Activated CD4-positive, alpha-beta memory T cell treated with anti-CD3 and anti-CD28 coated beads, Interleukin-2, amount 10 ng/mL, durations not matched to agents 7 days and 5 days (primary cell): ENCODE measurements around the gene PRSS50. TPM values are rescaled to one million over a fixed set of nuclear protein-coding genes. Genes with fewer than 3 reads are reported as not detected.
"Not testable (repeated sequence)": the region's sequence is repeated elsewhere in the genome, so short reads cannot be mapped to it uniquely, and the experiment has no call there.

Experiments
- CTCF ChIA-PET: fragments of 350-600 bp; sonication (Branson Sonifier 250); formaldehyde crosslinking; loops from one replicate; lab custom pipeline; 2021; ENCODE audit warnings: antibody characterized with exemption, inconsistent platforms; lab: Charles Lee
- POLR2A ChIA-PET: fragments of 350-600 bp; sonication (Branson Sonifier 250); formaldehyde crosslinking; loops from one replicate; lab custom pipeline; 2021; ENCODE audit warnings: antibody characterized with exemption; lab: Charles Lee
- DNase-seq: peaks from one replicate; pipeline ENCODE4 v3.0.0-alpha.2; 2020
- H3K27ac Mint-ChIP-seq: one replicate; pipeline ENCODE4 v1.8.0; 2021; ENCODE audit warnings: mild to moderate bottlenecking, mixed read lengths
- H3K27me3 Mint-ChIP-seq: one replicate; pipeline ENCODE4 v1.8.0; 2021; ENCODE audit warnings: mixed read lengths
- H3K36me3 Mint-ChIP-seq: one replicate; pipeline ENCODE4 v1.8.0; 2021; ENCODE audit warnings: low read depth, mixed read lengths
- H3K4me1 Mint-ChIP-seq: one replicate; pipeline ENCODE4 v1.8.0; 2021; ENCODE audit warnings: mixed read lengths
- H3K4me3 Mint-ChIP-seq: one replicate; pipeline ENCODE4 v1.8.0; 2021; ENCODE audit warnings: mild to moderate bottlenecking, mixed read lengths
- H3K9me3 Mint-ChIP-seq: one replicate; pipeline ENCODE4 v1.8.0; 2021; ENCODE audit warnings: mixed read lengths
- total RNA-seq, 2 experiments: library from RNA; stranded (reverse); gene quantifications; one replicate each; pipeline ENCODE4 v1.2.3, GENCODE V29; 2021

The PRSS50 gene
- total RNA-seq, 2 experiments from 2014 or later: not detected

- H3K9me3 Mint-ChIP-seq: no peaks in the 10 kb centered on the region
- POLR2A ChIA-PET: interaction anchor here (0.6 kb wide), 1 partner anchor 199 kb away, joined by 3 read pairs; no protein-coding TSS in a partner anchor
- H3K27ac Mint-ChIP-seq: no peak overlapping the region
- H3K36me3 Mint-ChIP-seq: no peaks in the 10 kb centered on the region
- H3K4me1 Mint-ChIP-seq: no peaks in the 10 kb centered on the region
- CTCF ChIA-PET: interaction anchor here (0.5 to 1.1 kb wide), 2 partner anchors 135 to 614 kb away, joined by 3 to 4 read pairs; no protein-coding TSS in a partner anchor
- H3K27me3 Mint-ChIP-seq: no peaks in the 10 kb centered on the region
- H3K4me3 Mint-ChIP-seq: no peak overlapping the region
- DNase-seq: no peak
Measured at GRCh38 chr3:46710229-46710628, 7.4 kb downstream of the PRSS50 start.

- Mint-ChIP-seq H3K27ac (no peak overlapping the region), H3K27me3 (no peaks in the 10 kb centered on the region), H3K9me3 (no peaks in the 10 kb centered on the region), H3K4me1 (no peaks in the 10 kb centered on the region), H3K4me3 (no peak overlapping the region), H3K36me3 (no peaks in the 10 kb centered on the region)
- DNase-seq: no peak
- ChIA-PET CTCF (interaction anchor here (1.1 kb wide), 1 partner anchor 136 kb away, joined by 4 read pairs; no protein-coding TSS in a partner anchor), POLR2A (no interaction called here)
Measured at GRCh38 chr3:46709721-46710120, 7.9 kb downstream of the PRSS50 start.

- Mint-ChIP-seq H3K27me3 (no peaks in the 10 kb centered on the region), H3K27ac (no peak overlapping the region), H3K4me1 (no peaks in the 10 kb centered on the region), H3K9me3 (no peaks in the 10 kb centered on the region), H3K36me3 (no peaks in the 10 kb centered on the region), H3K4me3 (no peak overlapping the region)
- ChIA-PET CTCF (interaction anchor here (1.0 to 1.3 kb wide), 2 partner anchors 10 to 11 kb away, joined by 3 to 4 read pairs; no protein-coding TSS in a partner anchor), POLR2A (no interaction called here)
- no peak for DNase-seq
Measured at GRCh38 chr3:46709157-46709654, 8.5 kb downstream of the PRSS50 start.

GRCh38 chr3:46708401-46709156, 9.1 kb downstream of the PRSS50 start:
- Mint-ChIP-seq H3K27me3 (no peaks in the 10 kb centered on the region), H3K36me3 (no peaks in the 10 kb centered on the region), H3K27ac (no peak overlapping the region), H3K4me1 (no peaks in the 10 kb centered on the region), H3K4me3 (no peak overlapping the region), H3K9me3 (no peaks in the 10 kb centered on the region)
- ChIA-PET POLR2A (no interaction called here), CTCF (interaction anchor here (1.0 to 1.3 kb wide), 2 partner anchors 9 to 12 kb away, joined by 3 to 4 read pairs; no protein-coding TSS in a partner anchor)
- no peak for DNase-seq

- Mint-ChIP-seq H3K27ac (no peak overlapping the region), H3K27me3 (peaks cover 3% of the 10 kb centered on the region), H3K4me1 (no peaks in the 10 kb centered on the region), H3K9me3 (no peaks in the 10 kb centered on the region), H3K4me3 (no peak overlapping the region), H3K36me3 (no peaks in the 10 kb centered on the region)
- ChIA-PET CTCF (interaction anchor here (1.1 kb wide), 1 partner anchor 188 kb away, joined by 3 read pairs; no protein-coding TSS in a partner anchor), POLR2A (no interaction called here)
- DNase-seq: no peak
Measured at GRCh38 chr3:46707601-46708011, 10.1 kb downstream of the PRSS50 start.

- H3K4me3 Mint-ChIP-seq: no peak overlapping the region
- POLR2A ChIA-PET: no interaction called here
- no peak for DNase-seq
- peaks cover 10% of the 10 kb centered on the region for H3K27me3 Mint-ChIP-seq
- CTCF ChIA-PET: interaction anchor here (1.1 kb wide), 1 partner anchor 189 kb away, joined by 3 read pairs; no protein-coding TSS in a partner anchor
- H3K27ac Mint-ChIP-seq: no peak overlapping the region
- H3K4me1 Mint-ChIP-seq: no peaks in the 10 kb centered on the region
- no peaks in the 10 kb centered on the region for H3K9me3 Mint-ChIP-seq
- no peaks in the 10 kb centered on the region for H3K36me3 Mint-ChIP-seq
Measured at GRCh38 chr3:46706771-46707582, 10.7 kb downstream of the PRSS50 start.

GRCh38 chr3:46705751-46706552, 11.7 kb downstream of the PRSS50 start:
- DNase-seq: no peak
- no peaks in the 10 kb centered on the region for H3K4me1 Mint-ChIP-seq
- H3K27me3 Mint-ChIP-seq: peaks cover 15% of the 10 kb centered on the region
- H3K9me3 Mint-ChIP-seq: no peaks in the 10 kb centered on the region
- H3K27ac Mint-ChIP-seq: no peak overlapping the region
- ChIA-PET CTCF (interaction anchor here (1.0 to 1.6 kb wide), 4 partner anchors 10 to 189 kb away, joined by 3 to 5 read pairs (median 4); no protein-coding TSS in a partner anchor), POLR2A (no interaction called here)
- no peak overlapping the region for H3K4me3 Mint-ChIP-seq
- no peaks in the 10 kb centered on the region for H3K36me3 Mint-ChIP-seq

- H3K9me3 Mint-ChIP-seq: no peaks in the 10 kb centered on the region
Measured at GRCh38 chr3:46705022-46705530, 12.6 kb downstream of the PRSS50 start.

GRCh38 chr3:46704346-46704745, 13.3 kb downstream of the PRSS50 start:
- POLR2A ChIA-PET, H3K4me3 Mint-ChIP-seq, H3K4me1 Mint-ChIP-seq, DNase-seq, CTCF ChIA-PET, H3K27ac Mint-ChIP-seq, H3K9me3 Mint-ChIP-seq, H3K36me3 Mint-ChIP-seq: not testable (repeated sequence)
- H3K27me3 Mint-ChIP-seq: peaks cover 23% of the 10 kb centered on the region

More at GRCh38 chr3:46705022-46705530, 12.6 kb downstream of the PRSS50 start:
- Mint-ChIP-seq H3K27me3 (peaks cover 20% of the 10 kb centered on the region), H3K4me1 (no peaks in the 10 kb centered on the region), H3K36me3 (no peaks in the 10 kb centered on the region), H3K4me3 (no peak overlapping the region), H3K27ac (no peak overlapping the region)
- ChIA-PET POLR2A (no interaction called here), CTCF (interaction anchor here (1.0 to 1.6 kb wide), 4 partner anchors 9 to 190 kb away, joined by 3 to 5 read pairs (median 4); no protein-coding TSS in a partner anchor)
- DNase-seq: peak; percentile 77

GRCh38 chr3:46703013-46703520, 14.6 kb downstream of the PRSS50 start:
- no peak for DNase-seq
- ChIA-PET POLR2A (no interaction called here), CTCF (interaction anchor here (0.7 to 1.1 kb wide), 4 partner anchors 187 to 1311 kb away, joined by 3 to 4 read pairs (median 4); no protein-coding TSS in a partner anchor)
- no peaks in the 10 kb centered on the region for H3K36me3 Mint-ChIP-seq
- no peak overlapping the region for H3K27ac Mint-ChIP-seq
- no peak overlapping the region for H3K4me3 Mint-ChIP-seq
- H3K4me1 Mint-ChIP-seq: no peaks in the 10 kb centered on the region
- no peaks in the 10 kb centered on the region for H3K9me3 Mint-ChIP-seq
- H3K27me3 Mint-ChIP-seq: peaks cover 26% of the 10 kb centered on the region

- H3K36me3 Mint-ChIP-seq: no peaks in the 10 kb centered on the region
- no peak overlapping the region for H3K4me3 Mint-ChIP-seq
- ChIA-PET POLR2A (no interaction called here), CTCF (interaction anchor here (0.8 to 1.2 kb wide), 3 partner anchors 188 to 207 kb away, joined by 3 to 4 read pairs (median 4); no protein-coding TSS in a partner anchor)
- no peak for DNase-seq
- no peak overlapping the region for H3K27ac Mint-ChIP-seq
- no peaks in the 10 kb centered on the region for H3K4me1 Mint-ChIP-seq
- peaks cover 29% of the 10 kb centered on the region for H3K27me3 Mint-ChIP-seq
- H3K9me3 Mint-ChIP-seq: no peaks in the 10 kb centered on the region
Measured at GRCh38 chr3:46702246-46703012, 15.2 kb downstream of the PRSS50 start.
